Measurements from ENCODE around the gene PRRC2A.

- TF ChIP-seq, protein P1, sequence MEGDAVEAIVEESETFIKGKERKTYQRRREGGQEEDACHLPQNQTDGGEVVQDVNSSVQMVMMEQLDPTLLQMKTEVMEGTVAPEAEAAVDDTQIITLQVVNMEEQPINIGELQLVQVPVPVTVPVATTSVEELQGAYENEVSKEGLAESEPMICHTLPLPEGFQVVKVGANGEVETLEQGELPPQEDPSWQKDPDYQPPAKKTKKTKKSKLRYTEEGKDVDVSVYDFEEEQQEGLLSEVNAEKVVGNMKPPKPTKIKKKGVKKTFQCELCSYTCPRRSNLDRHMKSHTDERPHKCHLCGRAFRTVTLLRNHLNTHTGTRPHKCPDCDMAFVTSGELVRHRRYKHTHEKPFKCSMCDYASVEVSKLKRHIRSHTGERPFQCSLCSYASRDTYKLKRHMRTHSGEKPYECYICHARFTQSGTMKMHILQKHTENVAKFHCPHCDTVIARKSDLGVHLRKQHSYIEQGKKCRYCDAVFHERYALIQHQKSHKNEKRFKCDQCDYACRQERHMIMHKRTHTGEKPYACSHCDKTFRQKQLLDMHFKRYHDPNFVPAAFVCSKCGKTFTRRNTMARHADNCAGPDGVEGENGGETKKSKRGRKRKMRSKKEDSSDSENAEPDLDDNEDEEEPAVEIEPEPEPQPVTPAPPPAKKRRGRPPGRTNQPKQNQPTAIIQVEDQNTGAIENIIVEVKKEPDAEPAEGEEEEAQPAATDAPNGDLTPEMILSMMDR (IDR thresholded peaks at IDR 0.05): no peak
- TF ChIP-seq POLR2A (IDR thresholded peaks at IDR 0.05): no peak
Observed at GRCh38 chr6:31663126-31663960, 42.8 kb downstream of the PRRC2A start.
